Mammary epithelial cell (primary cell): ENCODE measurements around the gene KL.

Source experiments
- CTCF ChIP-seq, 2 donors: IDR thresholded peaks in 1 of 2; conservative IDR thresholded peaks in 1 of 2; 2 replicates each; pipeline ENCODE4 v1.5.1; 2011 to 2012; ENCODE audit warnings: inconsistent platforms in 2 of 2, low read length in 2 of 2, mild to moderate bottlenecking in 2 of 2, control low read depth in 1 of 2, low read depth in 1 of 2; ENCODE audit not compliant: insufficient read depth in 1 of 2; ENCODE audit errors: extremely low read depth in 1 of 2
- EZH2 ChIP-seq: IDR thresholded peaks from 2 replicates; pipeline ENCODE4 v1.6.1; 2012; ENCODE audit warnings: low read length, inconsistent platforms, borderline replicate concordance

- TF ChIP-seq CTCF (conservative IDR thresholded peaks at IDR 0.05 in 1 of 2, IDR thresholded peaks at IDR 0.05 in 1 of 2; ENCODE audit: extremely low read depth in 1 of 2, insufficient read depth in 1 of 2, low read depth in 1 of 2, low read length in 2 of 2) (no peak), EZH2 (no peak)
Measured at GRCh38 chr13:33087091-33087490, 70.9 kb downstream of the KL start.
